Psoas muscle (tissue), 8 donors: ENCODE data around the gene PDX1. TPM values are rescaled to one million over a fixed set of nuclear protein-coding genes. Genes with fewer than 3 reads are reported as not detected.

ENCODE experiments used
- ATAC-seq, 4 donors: fragments of 200-7000 bp; cut with Tn5 transposase; one replicate each; pipeline ENCODE4 v1.9.1; 2020; ENCODE audit warnings: moderate library complexity in 3 of 4, mild to moderate bottlenecking in 2 of 4
- DNase-seq, 2 donors: peaks; one replicate each; pipeline ENCODE4 v3.0.0-alpha.2; 2020
- H3K27ac ChIP-seq: fragments of 200-600 bp; one replicate; pipeline ENCODE4 v1.8.0; 2022
- H3K27me3 ChIP-seq, 3 donors: fragments of 200-600 bp in 1 of 3; one replicate each; pipeline versions ENCODE4 v1.6.1 to v1.8.0; 2013 to 2022; ENCODE audit warnings: low read length in 2 of 3, mild to moderate bottlenecking in 2 of 3, moderate library complexity in 1 of 3; ENCODE audit not compliant: insufficient read depth in 3 of 3
- H3K36me3 ChIP-seq, 2 donors: fragments of 200-600 bp in 1 of 2; one replicate each; pipeline versions ENCODE4 v1.6.1 to v1.8.0; 2013 to 2022; ENCODE audit warnings: low read depth in 1 of 2, mild to moderate bottlenecking in 1 of 2, moderate library complexity in 1 of 2; ENCODE audit not compliant: insufficient read depth in 1 of 2
- H3K4me1 ChIP-seq: fragments of 200-600 bp; one replicate; pipeline ENCODE4 v1.8.0; 2022
- H3K4me3 ChIP-seq: fragments of 200-600 bp; one replicate; pipeline ENCODE4 v1.8.0; 2022; ENCODE audit warnings: mild to moderate bottlenecking
- H3K9me3 ChIP-seq: fragments of 200-600 bp; one replicate; pipeline ENCODE4 v1.8.0; 2022
- CTCF ChIP-seq: fragments of 200-600 bp; IDR thresholded peaks from one replicate; pipeline ENCODE4 v1.8.0; 2022; ENCODE audit warnings: antibody characterized with exemption
- WGBS, 3 donors: extraction: QIAGEN DNeasy Blood & Tissue Kit; methylation state at CpG; one replicate each; pipeline versions ENCODE4 v1.1.6 to v1.1.7; 2013; 5-methylcytosine and 5-hydroxymethylcytosine counted together
- intact Hi-C, 2 donors: fragments of 100-400 bp; cut with DNase I; formaldehyde crosslinking; loops; one replicate each; pipeline versions ENCODE4 v1.11.0 to v1.14.2; 2022
- polyA plus RNA-seq, 3 donors: library from polyadenylated mRNA; stranded (reverse); fragments of 200-250 nt; gene quantifications; one replicate each; pipeline ENCODE4 v1.2.3, GENCODE V29; 2013
- total RNA-seq, 4 donors: library from RNA; stranded (reverse); fragmentation: NEBNext Ultra II Directional in 2 of 4; extraction: Animal tissue kit (Norgen Biotek cat#: 25700) in 2 of 4; gene quantifications; one replicate each; pipeline versions ENCODE4 v1.2.1 to v1.2.4, GENCODE V29; 2021 to 2023
- donor health status: healthy with polysubstance abuse.
- donor health status: DM: no; HTN: no; CAD: no; lungs with moderate emphysema.
- donor health status: Bipolar disorder and iron deficiency.
- donor health status: healthy.
- donor health status: DM: yes; HTN: yes; CAD: no.
- donor health status: DM: no; HTN: no; CAD: no.
- donor health status: DM: no; HTN: no; CAD: no.
- donor health status: DM: yes; HTN: yes; CAD: no.

The PDX1 gene
- total and polyA plus RNA-seq, 7 donors = not detected

- Histone ChIP-seq H3K27ac (no peak overlapping the region), H3K4me3 (no peak overlapping the region), H3K36me3 (no peaks in the 10 kb centered on the region), H3K9me3 (no peaks in the 10 kb centered on the region), H3K27me3 (peaks cover 14 to 91% (median 31%) of the 10 kb centered on the region in 3 donors), H3K4me1 (no peaks in the 10 kb centered on the region)
- ATAC-seq (no peak), DNase-seq (no peak)
- TF ChIP-seq CTCF = no peak
- 3% methylated on average over 48 of the region's 48 CpGs for WGBS, 3 donors
- intact Hi-C loops = no loop called here
Measured at GRCh38 chr13:27928805-27929753, 9.3 kb downstream of the PDX1 start.

GRCh38 chr13:27929868-27930267 lies 10.1 kb downstream of the PDX1 start:
- Histone ChIP-seq H3K4me1 (no peaks in the 10 kb centered on the region), H3K27me3 (peaks cover 13 to 83% (median 24%) of the 10 kb centered on the region in 3 donors), H3K27ac (no peak overlapping the region), H3K9me3 (no peaks in the 10 kb centered on the region), H3K4me3 (no peak overlapping the region), H3K36me3 (no peaks in the 10 kb centered on the region)
- no peak for DNase-seq
- ATAC-seq = no peak
- intact Hi-C loops = no loop called here
- no peak for TF ChIP-seq CTCF

GRCh38 chr13:27933118-27933517 lies 13.3 kb downstream of the PDX1 start:
- WGBS, 3 donors = 47 to 59% (median 50%) methylated on average over 1 of the region's 1 CpG
- no peak for DNase-seq
- Histone ChIP-seq H3K27me3 (peaks cover 7 to 53% (median 9%) of the 10 kb centered on the region in 3 donors), H3K4me3 (no peak overlapping the region), H3K27ac (no peak overlapping the region), H3K9me3 (no peaks in the 10 kb centered on the region), H3K4me1 (no peaks in the 10 kb centered on the region), H3K36me3 (no peaks in the 10 kb centered on the region)
- intact Hi-C loops = no loop called here
- TF ChIP-seq CTCF = no peak
- ATAC-seq = no peak

GRCh38 chr13:27933580-27934328 lies 14.0 kb downstream of the PDX1 start:
- 68 to 74% (median 69%) methylated on average over 2 of the region's 2 CpGs for WGBS, 3 donors
- H3K4me1 ChIP-seq = no peaks in the 10 kb centered on the region
- H3K27ac ChIP-seq = no peak overlapping the region
- no peak overlapping the region for H3K4me3 ChIP-seq
- H3K9me3 ChIP-seq = no peaks in the 10 kb centered on the region
- H3K27me3 ChIP-seq = peaks cover 3 to 47% (median 9%) of the 10 kb centered on the region in 3 donors
- no peak for ATAC-seq
- no peak for TF ChIP-seq CTCF
- no peaks in the 10 kb centered on the region for H3K36me3 ChIP-seq
- DNase-seq = no peak
- intact Hi-C loops = no loop called here
